ENCODE measurements around the gene PHTF1. TPM values are rescaled to one million over a fixed set of nuclear protein-coding genes. Genes with fewer than 3 reads are reported as not detected.

Gene PHTF1
- total RNA-seq, 3 donors from 2014 or later = 13.8 to 18.4 (median 16.4) TPM

DNA sequence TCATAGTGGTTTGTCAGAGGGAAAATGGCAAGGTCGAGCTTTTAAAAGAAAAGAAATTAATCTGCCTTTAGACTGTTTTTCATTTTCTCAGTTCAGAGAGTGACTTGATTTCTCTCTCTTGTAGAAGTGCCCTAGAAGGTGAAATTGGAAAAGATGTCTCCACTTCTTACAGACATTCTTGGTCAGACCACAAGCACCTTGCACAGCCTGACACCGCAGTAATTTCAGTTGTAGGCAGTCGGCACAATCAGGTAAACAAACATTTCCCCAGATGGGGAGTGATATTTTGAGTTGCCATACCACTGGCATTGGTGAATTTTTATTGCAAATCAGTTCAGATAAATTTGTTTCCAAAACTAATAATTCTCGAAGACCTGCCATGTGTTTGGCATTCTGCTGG lies 86.8 kb downstream of the PHTF1 start:
- Histone ChIP-seq H3K27me3 (no peaks in the 10 kb centered on the region), H3K27ac (no peak overlapping the region), H3K9me3 (no peaks in the 10 kb centered on the region), H3K36me3 (no peaks in the 10 kb centered on the region), H3K4me3 (no peak overlapping the region), H3K4me1 (no peaks in the 10 kb centered on the region)
- TF ChIP-seq, protein P1, sequence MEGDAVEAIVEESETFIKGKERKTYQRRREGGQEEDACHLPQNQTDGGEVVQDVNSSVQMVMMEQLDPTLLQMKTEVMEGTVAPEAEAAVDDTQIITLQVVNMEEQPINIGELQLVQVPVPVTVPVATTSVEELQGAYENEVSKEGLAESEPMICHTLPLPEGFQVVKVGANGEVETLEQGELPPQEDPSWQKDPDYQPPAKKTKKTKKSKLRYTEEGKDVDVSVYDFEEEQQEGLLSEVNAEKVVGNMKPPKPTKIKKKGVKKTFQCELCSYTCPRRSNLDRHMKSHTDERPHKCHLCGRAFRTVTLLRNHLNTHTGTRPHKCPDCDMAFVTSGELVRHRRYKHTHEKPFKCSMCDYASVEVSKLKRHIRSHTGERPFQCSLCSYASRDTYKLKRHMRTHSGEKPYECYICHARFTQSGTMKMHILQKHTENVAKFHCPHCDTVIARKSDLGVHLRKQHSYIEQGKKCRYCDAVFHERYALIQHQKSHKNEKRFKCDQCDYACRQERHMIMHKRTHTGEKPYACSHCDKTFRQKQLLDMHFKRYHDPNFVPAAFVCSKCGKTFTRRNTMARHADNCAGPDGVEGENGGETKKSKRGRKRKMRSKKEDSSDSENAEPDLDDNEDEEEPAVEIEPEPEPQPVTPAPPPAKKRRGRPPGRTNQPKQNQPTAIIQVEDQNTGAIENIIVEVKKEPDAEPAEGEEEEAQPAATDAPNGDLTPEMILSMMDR (IDR thresholded peaks at IDR 0.05) = no peak
- TF ChIP-seq POLR2AphosphoS5 (IDR thresholded peaks at IDR 0.05) = no peak
- no peak for TF ChIP-seq POLR2A (IDR thresholded peaks at IDR 0.05)
- DNase-seq (ENCODE audit: low spot score in 2 of 2) = no peak
- intact Hi-C loops (cut with DNase I; ENCODE audit: low total_unique reads) = loop anchor here (5.0 to 10.0 kb wide), 2 partner anchors 528 to 920 kb away; no protein-coding TSS in a partner anchor

DNA sequence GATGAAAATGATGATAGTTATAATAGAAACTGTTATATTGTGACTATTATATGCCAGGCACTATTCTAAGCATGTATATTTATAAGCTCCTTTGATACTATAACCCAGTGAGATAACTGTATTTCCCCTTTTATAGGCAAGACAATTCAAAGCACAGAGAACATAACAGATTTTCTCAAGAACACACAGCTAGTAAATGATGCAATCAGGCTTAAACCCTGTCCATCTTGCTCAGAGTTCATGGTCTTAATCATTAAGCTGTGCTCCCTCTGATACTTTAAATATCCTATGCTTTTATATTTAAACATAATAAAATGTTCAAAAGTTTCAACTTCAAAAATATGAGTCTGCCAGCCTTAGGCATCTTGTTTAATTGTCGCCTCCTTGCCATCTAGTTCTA lies 88.6 kb downstream of the PHTF1 start:
- Histone ChIP-seq H3K27ac (no peak overlapping the region), H3K36me3 (no peaks in the 10 kb centered on the region), H3K27me3 (no peaks in the 10 kb centered on the region), H3K4me3 (no peak overlapping the region), H3K4me1 (no peaks in the 10 kb centered on the region), H3K9me3 (no peaks in the 10 kb centered on the region)
- no peak for DNase-seq (ENCODE audit: low spot score in 2 of 2)
- intact Hi-C loops (cut with DNase I; ENCODE audit: low total_unique reads) = loop anchor here (5.0 to 10.0 kb wide), 2 partner anchors 526 to 918 kb away; no protein-coding TSS in a partner anchor
- TF ChIP-seq, protein P1 (IDR thresholded peaks at IDR 0.05) = no peak
- TF ChIP-seq POLR2AphosphoS5 (IDR thresholded peaks at IDR 0.05) = no peak

DNA sequence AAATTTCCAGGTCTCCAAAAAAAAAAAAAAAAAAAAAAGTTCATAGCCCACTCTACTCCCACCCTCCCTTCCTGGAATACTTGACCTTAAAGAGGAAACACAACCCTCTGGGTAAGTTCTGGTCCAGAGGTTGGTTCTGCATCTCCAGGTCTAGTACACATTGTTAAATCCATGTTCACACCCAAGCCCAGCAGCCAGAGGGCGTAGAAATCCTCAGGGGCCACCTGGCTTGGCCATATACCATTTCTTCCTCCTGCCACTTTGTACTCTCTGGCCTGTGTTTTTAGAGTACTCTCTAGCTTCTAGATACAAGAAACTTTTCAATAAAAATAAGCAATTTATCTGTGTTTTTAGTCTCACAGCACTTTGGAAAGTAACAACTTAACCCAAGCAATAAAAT lies 89.3 kb downstream of the PHTF1 start:
- Histone ChIP-seq H3K9me3 (no peaks in the 10 kb centered on the region), H3K4me3 (no peak overlapping the region), H3K36me3 (no peaks in the 10 kb centered on the region), H3K27me3 (no peaks in the 10 kb centered on the region), H3K27ac (no peak overlapping the region), H3K4me1 (no peaks in the 10 kb centered on the region)
- intact Hi-C loops (cut with DNase I; ENCODE audit: low total_unique reads) = loop anchor here (5.0 to 10.0 kb wide), 2 partner anchors 525 to 918 kb away; no protein-coding TSS in a partner anchor
- TF ChIP-seq POLR2AphosphoS5 (IDR thresholded peaks at IDR 0.05) (no peak), POLR2A (IDR thresholded peaks at IDR 0.05) (no peak)
- TF ChIP-seq, protein P1 (IDR thresholded peaks at IDR 0.05) = no peak
- DNase-seq (ENCODE audit: low spot score in 2 of 2) = no peak

DNA sequence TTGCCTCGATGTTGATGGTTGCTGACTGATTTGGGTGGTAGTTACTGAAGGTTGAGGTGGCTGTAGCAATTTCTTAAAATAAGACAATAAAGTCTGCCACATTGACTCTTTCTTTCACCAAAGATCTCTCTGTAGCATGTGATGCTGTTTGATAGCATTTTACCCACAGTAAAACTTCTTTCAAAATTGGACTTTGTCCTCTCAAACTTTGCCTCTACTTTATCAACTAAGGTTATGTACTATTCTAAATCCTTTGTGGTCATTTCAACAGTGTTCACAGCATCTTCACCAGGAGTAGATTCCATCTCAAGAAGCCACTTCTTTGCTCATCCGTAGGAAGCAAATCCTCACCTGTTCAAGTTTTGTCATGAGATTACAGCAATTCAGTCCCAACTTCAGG lies 93.2 kb downstream of the PHTF1 start:
- intact Hi-C loops (cut with DNase I; ENCODE audit: low total_unique reads) = no loop called here
- H3K4me1 ChIP-seq = no peaks in the 10 kb centered on the region
- TF ChIP-seq, protein P1 (IDR thresholded peaks at IDR 0.05) = no peak
- DNase-seq (ENCODE audit: low spot score in 2 of 2) = no peak
- no peaks in the 10 kb centered on the region for H3K9me3 ChIP-seq
- H3K27ac ChIP-seq = no peak overlapping the region
- no peak overlapping the region for H3K4me3 ChIP-seq
- no peaks in the 10 kb centered on the region for H3K27me3 ChIP-seq
- no peaks in the 10 kb centered on the region for H3K36me3 ChIP-seq

DNA sequence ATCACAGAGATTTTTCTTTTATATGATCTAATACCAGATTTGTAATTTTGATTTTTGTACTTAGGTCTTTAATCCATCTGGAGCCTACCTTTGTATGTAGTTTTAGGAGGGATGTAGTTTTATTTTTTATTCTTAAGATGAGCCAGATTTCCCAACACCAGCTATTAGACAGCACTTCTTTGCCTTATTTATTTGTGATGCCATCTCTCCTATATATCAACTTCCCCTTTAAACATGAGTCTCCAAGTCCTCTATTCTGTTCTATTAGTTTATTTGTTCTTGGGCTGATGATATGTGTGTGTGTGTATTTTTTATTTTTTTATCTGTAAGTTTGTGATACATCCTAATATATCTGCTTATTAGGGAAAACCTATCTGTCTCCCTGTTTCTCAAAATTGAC lies 94.2 kb downstream of the PHTF1 start:
- TF ChIP-seq POLR2A (IDR thresholded peaks at IDR 0.05) = no peak
- TF ChIP-seq, protein P1 (IDR thresholded peaks at IDR 0.05) = no peak
- TF ChIP-seq POLR2AphosphoS5 (IDR thresholded peaks at IDR 0.05) = no peak
- H3K36me3 ChIP-seq = no peaks in the 10 kb centered on the region
- no peaks in the 10 kb centered on the region for H3K9me3 ChIP-seq
- H3K27ac ChIP-seq = no peak overlapping the region
- no peaks in the 10 kb centered on the region for H3K4me1 ChIP-seq
- no peak for DNase-seq (ENCODE audit: low spot score in 2 of 2)
- no peaks in the 10 kb centered on the region for H3K27me3 ChIP-seq
- intact Hi-C loops (cut with DNase I; ENCODE audit: low total_unique reads) = no loop called here
- no peak overlapping the region for H3K4me3 ChIP-seq
